Measurements from ENCODE around the gene SHISA4. TPM values are rescaled to one million over a fixed set of nuclear protein-coding genes. Genes with fewer than 3 reads are reported as not detected.

SHISA4 gene
- total RNA-seq, 4 donors from 2014 or later = 13.9 to 29.7 (median 15.9) TPM

DNA sequence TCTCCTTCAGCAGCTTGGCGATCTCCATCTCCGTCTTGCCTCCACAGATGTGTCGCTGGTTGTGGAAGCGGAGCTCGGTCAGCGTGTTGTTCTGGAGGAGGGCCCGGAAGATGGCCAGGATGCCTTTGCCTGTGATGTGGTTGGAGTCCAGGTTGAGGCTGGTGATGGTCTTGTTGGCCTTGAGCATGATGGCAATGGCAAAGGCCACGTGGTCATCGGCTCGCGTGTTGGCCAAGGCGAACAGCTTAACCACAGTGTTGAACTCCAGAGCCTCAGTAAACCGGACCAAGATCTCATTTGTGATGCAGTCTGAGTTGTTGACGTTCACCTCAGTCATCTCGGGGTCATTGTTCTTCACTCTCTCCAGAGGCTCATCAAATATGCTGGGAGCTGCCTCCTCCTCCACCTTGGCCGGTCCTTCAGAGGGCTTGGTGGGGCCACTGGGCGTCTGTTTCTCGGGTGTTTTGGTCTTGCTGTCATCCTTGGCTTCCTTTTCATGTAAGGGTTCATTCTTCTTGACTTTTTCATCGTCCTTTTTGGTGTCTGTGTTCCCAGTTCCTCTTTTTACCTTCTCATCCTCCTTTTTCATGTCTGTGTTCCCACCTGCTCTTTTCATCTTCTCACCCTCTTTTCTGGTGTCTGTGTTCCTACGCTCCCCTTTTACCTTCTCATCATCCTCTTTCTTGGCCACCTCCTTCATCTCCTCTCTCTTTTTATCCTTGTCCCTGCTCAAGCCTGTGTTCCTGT lies 11.2 kb downstream of the SHISA4 start:
- TF ChIP-seq, protein P1, sequence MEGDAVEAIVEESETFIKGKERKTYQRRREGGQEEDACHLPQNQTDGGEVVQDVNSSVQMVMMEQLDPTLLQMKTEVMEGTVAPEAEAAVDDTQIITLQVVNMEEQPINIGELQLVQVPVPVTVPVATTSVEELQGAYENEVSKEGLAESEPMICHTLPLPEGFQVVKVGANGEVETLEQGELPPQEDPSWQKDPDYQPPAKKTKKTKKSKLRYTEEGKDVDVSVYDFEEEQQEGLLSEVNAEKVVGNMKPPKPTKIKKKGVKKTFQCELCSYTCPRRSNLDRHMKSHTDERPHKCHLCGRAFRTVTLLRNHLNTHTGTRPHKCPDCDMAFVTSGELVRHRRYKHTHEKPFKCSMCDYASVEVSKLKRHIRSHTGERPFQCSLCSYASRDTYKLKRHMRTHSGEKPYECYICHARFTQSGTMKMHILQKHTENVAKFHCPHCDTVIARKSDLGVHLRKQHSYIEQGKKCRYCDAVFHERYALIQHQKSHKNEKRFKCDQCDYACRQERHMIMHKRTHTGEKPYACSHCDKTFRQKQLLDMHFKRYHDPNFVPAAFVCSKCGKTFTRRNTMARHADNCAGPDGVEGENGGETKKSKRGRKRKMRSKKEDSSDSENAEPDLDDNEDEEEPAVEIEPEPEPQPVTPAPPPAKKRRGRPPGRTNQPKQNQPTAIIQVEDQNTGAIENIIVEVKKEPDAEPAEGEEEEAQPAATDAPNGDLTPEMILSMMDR (IDR thresholded peaks at IDR 0.05; ENCODE audit: low read depth) = no peak

DNA sequence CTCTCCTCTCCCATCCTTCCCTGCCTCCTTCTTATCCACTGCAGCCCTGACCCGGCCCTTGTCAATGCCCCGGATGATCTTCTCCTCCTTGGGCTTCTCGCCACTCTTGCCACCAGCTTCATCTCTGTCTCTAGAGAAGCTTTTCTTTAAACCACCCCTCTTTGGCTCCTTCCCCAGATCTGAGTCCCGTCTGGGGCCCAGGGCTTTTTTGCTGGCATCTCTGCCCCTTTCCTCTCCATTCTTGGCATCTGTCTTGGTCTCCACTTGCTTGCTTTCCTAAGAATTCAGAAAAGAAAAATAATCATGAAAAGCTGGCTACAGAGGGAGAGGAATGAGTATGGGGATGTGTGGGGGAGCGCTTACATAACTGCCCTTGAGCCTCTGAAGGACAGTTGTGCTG lies 11.8 kb downstream of the SHISA4 start:
- TF ChIP-seq, protein P1 (IDR thresholded peaks at IDR 0.05; ENCODE audit: low read depth) = no peak

DNA sequence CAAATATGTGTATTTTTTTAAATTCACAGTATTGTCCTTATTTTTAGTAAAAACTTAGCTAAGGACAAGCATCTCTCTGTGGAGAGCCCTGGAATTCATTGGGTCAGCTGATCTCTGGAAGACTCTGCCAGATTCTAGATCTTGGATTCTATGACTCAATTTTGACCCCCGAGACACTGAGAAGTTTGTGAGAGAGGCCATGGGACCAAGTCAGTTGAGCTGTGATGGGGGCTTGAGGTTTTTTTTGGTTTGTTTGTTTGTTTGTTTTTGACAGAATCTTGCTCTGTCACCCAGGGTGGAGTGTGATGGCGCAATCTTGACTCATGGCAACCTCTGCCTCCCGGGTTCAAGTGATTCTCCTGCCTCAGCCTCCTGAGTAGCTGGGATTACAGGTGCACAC lies 13.5 kb downstream of the SHISA4 start:
- TF ChIP-seq, protein P1 (IDR thresholded peaks at IDR 0.05; ENCODE audit: low read depth) = no peak

DNA sequence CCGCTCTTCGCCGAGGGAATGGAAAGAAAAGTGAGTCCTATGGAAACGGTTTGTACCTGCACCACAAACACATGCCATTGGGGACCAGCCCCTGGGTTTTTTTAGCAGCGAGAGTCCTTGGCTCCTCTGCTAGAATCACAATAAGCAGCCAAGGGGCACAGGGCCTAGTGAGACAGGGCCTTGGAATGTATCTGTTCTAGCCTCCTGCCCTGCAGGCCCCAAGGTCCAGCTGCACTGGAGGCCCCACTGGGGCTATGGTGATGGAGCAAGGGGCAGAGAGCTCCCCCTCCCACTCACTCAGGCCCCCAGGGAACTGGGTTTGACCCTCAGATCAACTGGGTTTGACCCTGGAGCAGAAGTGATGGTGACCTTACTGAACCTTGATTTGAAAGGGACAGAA lies 14.4 kb downstream of the SHISA4 start:
- TF ChIP-seq, protein P1 (IDR thresholded peaks at IDR 0.05; ENCODE audit: low read depth) = no peak

DNA sequence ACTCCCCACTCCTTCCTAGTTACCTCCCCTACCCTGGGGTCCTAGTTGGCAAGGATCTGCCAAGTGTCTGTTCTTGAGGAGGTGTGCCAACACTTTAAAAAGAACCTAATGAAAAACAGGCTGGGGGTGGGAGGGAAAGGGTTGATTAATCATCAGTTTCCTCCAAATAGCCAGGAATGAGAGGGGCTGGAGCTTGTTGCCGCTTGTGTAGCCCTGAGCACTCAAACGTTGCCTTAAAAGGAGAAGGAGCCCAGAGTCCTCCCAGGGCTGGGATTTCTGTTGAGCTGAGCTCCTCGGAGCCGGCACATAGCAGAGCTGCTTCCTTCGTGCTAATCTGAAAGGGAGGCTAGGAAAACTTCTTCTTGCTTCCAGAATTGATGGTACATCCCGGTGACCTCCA lies 15.9 kb downstream of the SHISA4 start:
- TF ChIP-seq, protein P1 (IDR thresholded peaks at IDR 0.05; ENCODE audit: low read depth) = no peak

DNA sequence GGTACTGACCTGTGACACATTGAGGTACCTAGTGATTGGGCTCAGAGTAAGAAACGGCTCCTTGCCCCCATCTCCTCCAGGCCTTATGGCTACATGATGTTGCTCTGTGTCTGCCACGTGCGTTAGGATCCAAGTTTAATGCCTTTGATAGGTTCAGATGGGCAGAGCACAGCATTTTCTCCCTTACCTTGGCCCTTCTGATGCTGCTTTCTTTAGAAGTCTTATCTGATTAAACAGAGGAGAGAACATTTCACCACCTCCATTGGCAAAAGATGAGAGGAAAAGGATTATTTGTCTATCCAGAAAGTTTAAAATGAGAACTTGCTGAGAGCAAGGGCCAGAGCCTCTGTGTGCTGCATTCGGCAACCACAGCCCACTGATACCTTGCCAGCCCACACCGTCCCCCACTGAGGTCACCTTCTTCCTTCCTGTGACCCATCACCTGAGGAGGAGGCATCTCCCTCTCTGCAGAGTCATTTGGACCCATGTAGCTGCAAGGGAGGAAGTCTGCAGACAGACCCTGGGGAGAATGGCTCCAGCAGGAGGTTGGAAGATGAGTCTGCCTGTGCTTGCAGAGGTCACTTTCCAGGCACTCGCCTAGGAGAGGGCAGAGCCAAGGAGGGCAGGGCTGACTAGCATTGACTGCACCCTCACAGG lies 16.7 kb downstream of the SHISA4 start:
- TF ChIP-seq, protein P1 (IDR thresholded peaks at IDR 0.05; ENCODE audit: low read depth) = no peak

DNA sequence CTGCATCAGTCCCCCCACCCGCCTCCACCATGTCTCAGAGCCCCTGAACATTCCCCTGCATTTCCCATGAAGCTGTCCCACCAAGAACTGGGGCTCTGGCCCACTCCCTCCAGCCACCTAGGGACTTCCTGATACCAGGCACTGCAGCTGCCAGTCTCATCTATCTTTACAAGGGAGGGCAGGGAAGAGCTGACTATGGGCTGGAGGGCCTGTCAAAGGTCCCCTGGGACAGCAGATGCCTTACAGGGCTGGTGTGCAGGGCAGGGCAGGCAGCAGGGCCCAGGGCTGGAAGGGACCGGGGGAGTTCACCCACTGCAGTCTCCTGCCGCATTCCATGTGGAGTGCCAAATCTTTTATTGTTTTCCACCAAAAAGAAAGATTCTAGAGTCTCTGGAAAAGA lies 17.6 kb downstream of the SHISA4 start:
- TF ChIP-seq, protein P1 (IDR thresholded peaks at IDR 0.05; ENCODE audit: low read depth) = no peak
